WTC11 (cell line): ENCODE measurements around the gene MTA2.

Experiments
- ATF6 ChIP-seq: sonication (generic); formaldehyde crosslinking; IDR thresholded peaks from 2 replicates; pipeline ENCODE4 v1.8.1; 2023; ENCODE audit warnings: mild to moderate bottlenecking, missing genetic modification reagents
- CBFB ChIP-seq: sonication (generic); formaldehyde crosslinking; IDR thresholded peaks from 2 replicates; pipeline ENCODE4 v1.8.1; 2022; ENCODE audit warnings: mild to moderate bottlenecking, low read depth, missing genetic modification reagents
- CREB1 ChIP-seq: sonication (generic); formaldehyde crosslinking; IDR thresholded peaks from 2 replicates; pipeline ENCODE4 v1.8.0; 2023; ENCODE audit warnings: mild to moderate bottlenecking, missing genetic modification reagents
- CTCF ChIP-seq: fragments of 200-600 bp; IDR thresholded peaks from 2 replicates; pipeline ENCODE4 v1.8.0; 2022; ENCODE audit warnings: antibody characterized with exemption
- FOXP4 ChIP-seq: sonication (generic); formaldehyde crosslinking; IDR thresholded peaks from 2 replicates; pipeline ENCODE4 v1.8.0; 2022; ENCODE audit warnings: mild to moderate bottlenecking, missing genetic modification reagents
- KAT7 ChIP-seq: sonication (generic); formaldehyde crosslinking; IDR thresholded peaks from 2 replicates; pipeline ENCODE4 v1.8.1; 2023; ENCODE audit warnings: missing genetic modification reagents, mild to moderate bottlenecking, borderline replicate concordance
- MAX ChIP-seq: sonication (generic); formaldehyde crosslinking; IDR thresholded peaks from 2 replicates; pipeline ENCODE4 v1.8.0; 2022; ENCODE audit warnings: mild to moderate bottlenecking, missing genetic modification reagents
- MXD4 ChIP-seq: fragments of 250-450 bp; sonication (Bioruptor Pico); IDR thresholded peaks from 2 replicates; pipeline ENCODE4 v1.8.0; 2021; ENCODE audit warnings: mild to moderate bottlenecking, moderate library complexity, borderline replicate concordance
- ZNF121 ChIP-seq: sonication (generic); formaldehyde crosslinking; IDR thresholded peaks from 2 replicates; pipeline ENCODE4 v1.8.0; 2023; ENCODE audit warnings: missing genetic modification reagents

- TF ChIP-seq CREB1 (no peak), CBFB (CRISPR knock-in tag) (no peak), CTCF (no peak), MAX (no peak), FOXP4 (CRISPR knock-in tag) (no peak), MXD4 (CRISPR knock-in tag) (no peak), ZNF121 (CRISPR knock-in tag) (no peak), ATF6 (CRISPR knock-in tag) (no peak), KAT7 (no peak)
Observed at GRCh38 chr11:62577046-62577714, 24.5 kb downstream of the MTA2 start.
